SK-N-SH (cell line): ENCODE measurements around the gene CLIC1.

Experiments used
- GABPA ChIP-seq: IDR thresholded peaks from 2 replicates; pipeline ENCODE4 v1.4.0; 2012; ENCODE audit warnings: low read depth, mild to moderate bottlenecking
- JUND ChIP-seq: IDR thresholded peaks from 2 replicates; pipeline ENCODE4 v1.4.0; 2012
- MXI1 ChIP-seq: IDR thresholded peaks from 2 replicates; pipeline ENCODE4 v1.6.1; 2012; ENCODE audit warnings: mild to moderate bottlenecking, low read depth, low read length, improper control_type of control experiment
- NFIC ChIP-seq: IDR thresholded peaks from 2 replicates; pipeline ENCODE4 v1.4.0; 2012; ENCODE audit warnings: borderline replicate concordance
- TF ChIP-seq, protein P1 (sequence below): fragments of 200-600 bp; sonication (generic); IDR thresholded peaks from 2 replicates; pipeline ENCODE4 v1.6.1; 2017; ENCODE audit warnings: antibody characterized with exemption, mild to moderate bottlenecking, moderate library complexity
- TF ChIP-seq, protein P2 (sequence below): IDR thresholded peaks from 2 replicates; pipeline ENCODE4; 2012

DNA sequence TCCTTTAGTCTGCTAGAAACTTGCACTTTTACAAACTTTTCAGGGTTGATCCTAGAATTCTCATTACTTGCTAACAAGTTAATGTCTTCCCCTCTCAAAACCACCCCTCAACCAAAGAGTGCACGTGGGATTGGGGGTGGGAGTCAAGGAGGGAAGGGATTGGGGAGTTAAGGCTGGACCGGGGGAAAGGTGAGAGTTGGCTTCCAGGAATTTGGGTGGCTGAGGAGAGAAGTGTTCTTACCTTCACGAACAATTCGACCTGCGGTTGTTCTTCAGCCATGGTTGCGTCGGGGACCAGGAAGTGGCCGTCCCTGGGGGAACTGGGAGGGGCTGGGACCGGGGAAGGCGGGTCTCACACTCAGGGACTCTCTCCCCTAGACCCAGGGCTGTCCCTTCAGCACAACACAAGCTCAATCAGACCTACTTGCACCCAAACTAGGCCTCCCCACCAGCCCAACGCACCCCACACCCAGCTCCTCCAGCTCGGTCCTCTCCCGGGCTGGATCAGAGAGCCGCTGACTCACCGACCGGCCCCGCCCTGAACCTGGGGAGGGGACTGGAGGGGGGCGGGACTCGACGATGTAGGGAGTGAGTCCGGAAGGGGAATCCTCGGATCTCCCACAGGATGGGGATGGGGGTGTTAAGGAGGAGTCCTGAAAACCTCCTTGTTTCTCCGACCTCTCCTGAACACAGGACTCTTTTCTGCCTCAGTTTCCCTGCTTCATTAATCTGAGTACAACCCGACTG is at the start of gene CLIC1:
- TF ChIP-seq, protein P1, sequence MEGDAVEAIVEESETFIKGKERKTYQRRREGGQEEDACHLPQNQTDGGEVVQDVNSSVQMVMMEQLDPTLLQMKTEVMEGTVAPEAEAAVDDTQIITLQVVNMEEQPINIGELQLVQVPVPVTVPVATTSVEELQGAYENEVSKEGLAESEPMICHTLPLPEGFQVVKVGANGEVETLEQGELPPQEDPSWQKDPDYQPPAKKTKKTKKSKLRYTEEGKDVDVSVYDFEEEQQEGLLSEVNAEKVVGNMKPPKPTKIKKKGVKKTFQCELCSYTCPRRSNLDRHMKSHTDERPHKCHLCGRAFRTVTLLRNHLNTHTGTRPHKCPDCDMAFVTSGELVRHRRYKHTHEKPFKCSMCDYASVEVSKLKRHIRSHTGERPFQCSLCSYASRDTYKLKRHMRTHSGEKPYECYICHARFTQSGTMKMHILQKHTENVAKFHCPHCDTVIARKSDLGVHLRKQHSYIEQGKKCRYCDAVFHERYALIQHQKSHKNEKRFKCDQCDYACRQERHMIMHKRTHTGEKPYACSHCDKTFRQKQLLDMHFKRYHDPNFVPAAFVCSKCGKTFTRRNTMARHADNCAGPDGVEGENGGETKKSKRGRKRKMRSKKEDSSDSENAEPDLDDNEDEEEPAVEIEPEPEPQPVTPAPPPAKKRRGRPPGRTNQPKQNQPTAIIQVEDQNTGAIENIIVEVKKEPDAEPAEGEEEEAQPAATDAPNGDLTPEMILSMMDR = no peak
- peak; percentile 46; the same call in 1 of the 2 replicates for TF ChIP-seq GABPA
- no peak for TF ChIP-seq NFIC
- peak; percentile 71 for TF ChIP-seq MXI1
- peak; percentile 73 for TF ChIP-seq JUND
- TF ChIP-seq, protein P2, sequence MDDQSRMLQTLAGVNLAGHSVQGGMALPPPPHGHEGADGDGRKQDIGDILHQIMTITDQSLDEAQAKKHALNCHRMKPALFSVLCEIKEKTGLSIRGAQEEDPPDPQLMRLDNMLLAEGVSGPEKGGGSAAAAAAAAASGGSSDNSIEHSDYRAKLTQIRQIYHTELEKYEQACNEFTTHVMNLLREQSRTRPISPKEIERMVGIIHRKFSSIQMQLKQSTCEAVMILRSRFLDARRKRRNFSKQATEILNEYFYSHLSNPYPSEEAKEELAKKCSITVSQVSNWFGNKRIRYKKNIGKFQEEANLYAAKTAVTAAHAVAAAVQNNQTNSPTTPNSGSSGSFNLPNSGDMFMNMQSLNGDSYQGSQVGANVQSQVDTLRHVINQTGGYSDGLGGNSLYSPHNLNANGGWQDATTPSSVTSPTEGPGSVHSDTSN = peak; percentile 19; the same call in 1 of the 2 replicates
